GM21367 (cell line): Measurements from ENCODE around the gene CDC42EP1.
"Not testable (repeated sequence)": the region's sequence is repeated elsewhere in the genome, so short reads cannot be mapped to it uniquely, and the experiment has no call there.

ENCODE experiments used
- ATAC-seq: cut with Tn5 transposase; IDR thresholded peaks from one replicate; pipeline ENCODE4 v1.9.1; 2021; ENCODE audit not compliant: unreplicated experiment

Gene CDC42EP1

DNA sequence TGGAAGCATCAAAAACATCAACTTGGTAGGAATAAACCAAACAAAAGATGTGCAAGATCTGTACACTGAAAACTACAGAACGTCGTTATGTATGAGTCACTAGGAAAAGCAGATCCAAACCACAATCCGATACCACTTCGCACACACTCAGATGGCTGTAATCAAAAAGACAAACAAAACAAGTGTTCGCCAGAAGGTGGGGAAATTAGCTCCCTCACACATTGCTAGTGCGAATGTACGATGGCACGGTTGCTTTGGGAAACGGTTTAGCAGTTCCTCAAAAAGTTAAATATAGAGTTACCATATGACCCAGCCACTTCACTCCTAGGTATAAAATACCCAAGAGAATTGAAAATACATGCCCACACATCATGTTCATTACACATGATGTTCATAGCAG, 26.3 kb upstream of the CDC42EP1 start:
- no peak for ATAC-seq

GRCh38 chr22:37534445-37534844, 25.8 kb upstream of the CDC42EP1 start:
- ATAC-seq, result no peak

GRCh38 chr22:37535159-37535558, 25.1 kb upstream of the CDC42EP1 start:
- ATAC-seq, result no peak

DNA sequence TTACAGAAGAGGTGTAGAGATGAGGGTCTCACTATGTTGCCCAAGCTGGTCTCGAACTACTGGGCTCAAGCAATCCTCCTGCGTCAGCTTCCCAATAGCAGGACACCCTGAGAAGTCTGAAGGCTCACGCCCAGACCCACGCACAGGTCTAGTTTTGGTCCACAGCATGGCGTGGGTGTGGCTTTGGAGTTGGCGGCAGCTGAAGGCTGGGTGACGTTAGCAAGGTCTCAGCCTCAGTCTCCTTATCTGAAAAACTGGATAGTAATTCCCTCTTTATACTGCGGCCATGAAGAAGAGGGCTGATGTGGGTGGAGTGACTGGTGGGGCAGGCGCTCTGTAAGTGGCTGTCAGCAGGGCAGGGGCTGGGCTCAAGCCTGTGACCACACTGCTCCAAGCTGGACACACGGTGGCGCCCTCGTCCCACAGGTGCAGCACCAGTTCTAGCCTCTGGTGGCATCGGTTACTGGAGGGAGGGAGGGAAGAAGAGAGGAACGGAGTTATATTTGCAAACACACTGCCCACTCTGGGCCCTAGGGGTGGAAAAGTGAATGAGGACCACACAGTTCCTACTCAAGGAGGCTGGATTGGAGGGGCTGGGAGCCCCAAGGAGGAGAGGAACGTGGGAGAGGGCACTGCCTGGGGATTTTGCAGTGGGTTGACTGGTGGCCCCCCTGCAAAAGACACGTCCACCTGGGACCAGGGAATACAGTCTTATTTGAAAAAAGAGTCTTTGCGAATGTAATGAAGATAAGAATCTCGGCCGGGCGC, 21.5 kb upstream of the CDC42EP1 start:
- peak; percentile 66 for ATAC-seq

GRCh38 chr22:37539790-37540189, 20.5 kb upstream of the CDC42EP1 start:
- not testable (repeated sequence) for ATAC-seq

DNA sequence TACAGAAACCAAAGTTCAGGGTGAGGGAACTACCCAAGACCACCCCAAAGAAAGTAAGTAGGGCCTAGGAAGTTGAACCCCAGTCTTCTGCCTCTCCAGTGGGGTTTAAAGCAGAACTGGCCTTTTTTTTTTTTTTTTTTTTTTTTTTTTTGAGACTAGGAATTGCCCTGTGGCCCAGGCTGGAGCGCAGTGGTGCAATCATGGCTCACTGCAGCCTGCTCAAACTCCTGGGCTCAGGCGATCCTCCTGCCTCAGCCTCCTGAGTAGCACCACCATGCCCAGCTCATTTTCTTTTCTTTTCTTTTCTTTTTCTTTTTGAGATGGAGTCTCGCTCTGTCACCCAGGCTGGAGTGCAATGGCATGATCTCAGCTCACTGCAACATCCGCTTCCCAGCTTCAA, 17.9 kb upstream of the CDC42EP1 start:
- not testable (repeated sequence) for ATAC-seq

- ATAC-seq, result no peak
Measured at GRCh38 chr22:37542959-37543358, 17.3 kb upstream of the CDC42EP1 start.

DNA sequence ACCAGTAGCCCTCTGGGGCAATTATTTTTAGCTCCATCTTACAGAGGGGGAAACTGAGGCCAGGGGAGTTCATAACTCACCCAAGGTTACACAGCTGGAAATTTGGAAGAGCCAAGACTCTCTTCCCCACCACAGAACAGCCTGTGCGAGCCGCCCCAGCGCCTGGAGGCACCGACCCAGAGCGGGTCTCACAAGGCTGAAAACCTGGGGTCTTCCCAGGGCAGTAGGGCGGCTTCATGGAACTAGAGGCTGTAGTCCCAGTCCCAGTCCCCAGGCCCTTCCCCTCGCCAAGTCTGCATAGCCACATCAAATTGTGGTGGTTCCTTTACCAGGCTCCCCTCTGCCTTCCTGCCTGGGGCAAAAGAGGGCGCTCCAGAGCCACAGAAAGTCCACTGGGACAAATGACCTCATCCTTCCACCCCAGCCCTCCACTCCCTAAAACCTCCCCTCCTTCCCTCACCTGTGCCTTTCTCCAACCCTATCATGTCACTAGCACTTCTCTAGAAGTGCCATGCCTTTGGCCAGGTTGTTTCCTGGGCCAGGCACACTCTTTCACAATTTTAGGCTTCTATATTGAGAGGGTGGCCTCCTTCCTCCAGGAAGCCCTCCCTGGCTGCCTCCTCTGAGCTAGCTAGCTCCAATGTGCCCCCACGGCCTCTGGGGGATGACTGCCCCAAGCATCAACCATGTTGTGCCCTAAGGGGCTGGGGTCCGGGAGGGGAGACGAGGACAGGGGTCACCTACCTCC, 15.2 kb upstream of the CDC42EP1 start:
- ATAC-seq, result no peak

GRCh38 chr22:37545703-37546436, 14.4 kb upstream of the CDC42EP1 start:
- no peak for ATAC-seq

DNA sequence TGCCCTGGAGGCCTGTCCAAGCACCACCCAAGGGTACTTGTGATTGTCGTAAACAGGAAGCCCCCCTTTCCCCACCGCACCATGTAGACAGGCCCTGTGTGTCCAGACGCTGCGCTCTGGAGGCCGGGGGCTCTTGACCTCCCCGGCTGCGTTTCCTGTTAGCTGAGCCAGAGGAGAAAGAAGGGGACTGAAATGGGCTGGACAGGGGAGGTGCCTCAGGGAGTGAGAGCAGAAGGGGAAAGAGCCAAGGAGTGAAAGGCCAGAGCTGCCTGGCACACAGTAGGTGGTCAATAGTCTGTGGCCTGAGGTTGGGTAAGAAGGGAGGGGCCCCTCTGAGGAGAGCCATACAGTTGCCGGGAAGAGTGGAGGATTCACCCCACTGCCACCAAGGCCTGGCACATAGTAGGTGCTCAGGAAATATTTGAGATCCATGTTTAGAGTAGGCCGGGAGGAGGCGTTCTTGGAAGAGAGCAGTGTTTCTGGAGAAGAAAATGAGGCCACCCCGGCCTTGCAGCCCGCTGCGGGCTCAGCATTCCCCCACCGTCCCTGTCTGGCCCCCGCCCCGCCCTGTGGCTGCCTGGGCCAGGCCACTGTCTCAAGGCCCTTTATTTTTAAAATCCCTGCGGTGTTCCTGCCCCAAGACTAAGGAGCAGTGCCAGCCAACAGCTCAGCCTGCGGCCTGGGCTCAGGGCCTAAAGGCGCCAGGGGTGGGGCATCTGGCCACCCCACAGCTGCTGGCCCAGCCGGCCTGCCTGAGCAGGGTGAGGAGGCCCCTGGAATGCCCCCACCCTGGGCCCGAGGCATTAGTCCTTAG, 13.6 kb upstream of the CDC42EP1 start:
- ATAC-seq, result no peak

GRCh38 chr22:37547251-37547741, 13.0 kb upstream of the CDC42EP1 start:
- no peak for ATAC-seq

DNA sequence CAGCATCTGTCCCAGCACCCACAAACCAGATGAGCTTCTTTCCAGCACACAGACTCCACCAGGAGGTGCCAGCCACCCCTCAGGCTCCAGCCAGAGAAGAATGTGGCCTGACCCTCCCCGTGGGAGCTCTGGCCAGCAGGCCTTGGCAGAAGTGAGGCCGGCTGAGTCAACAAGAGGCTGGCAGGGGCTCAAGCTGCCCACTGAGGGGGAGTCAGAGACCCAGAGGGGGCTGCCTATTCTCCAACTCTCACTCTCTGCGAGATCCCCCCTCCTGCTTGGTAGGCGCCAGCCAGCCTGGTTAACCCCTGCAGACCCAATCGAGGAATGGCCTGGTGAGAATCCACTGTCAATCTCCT, 10.6 kb upstream of the CDC42EP1 start:
- no peak for ATAC-seq

- ATAC-seq, result not testable (repeated sequence)
Measured at GRCh38 chr22:37550921-37551320, 9.4 kb upstream of the CDC42EP1 start.

DNA sequence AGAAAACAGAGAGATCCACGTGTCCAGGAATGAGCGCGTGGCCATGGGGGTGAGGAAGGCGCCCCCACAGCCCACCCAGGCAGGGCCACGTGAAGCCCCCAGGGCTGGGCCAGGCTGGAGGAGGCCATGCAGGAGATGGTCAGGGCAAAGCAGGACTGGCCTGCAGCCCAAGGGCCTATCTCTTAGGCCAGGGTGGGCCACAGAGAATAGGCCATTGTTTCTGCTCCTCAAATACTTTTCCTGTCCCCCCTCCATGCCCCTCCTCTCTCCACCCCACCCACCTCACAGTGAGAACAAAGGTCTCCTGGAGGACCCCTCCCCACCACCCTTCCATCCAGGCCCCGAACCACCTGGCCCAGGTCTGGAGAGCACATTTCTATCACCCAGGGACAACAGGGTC, 8.3 kb upstream of the CDC42EP1 start:
- no peak for ATAC-seq

- no peak for ATAC-seq
Measured at GRCh38 chr22:37552524-37553163, 7.6 kb upstream of the CDC42EP1 start.

GRCh38 chr22:37553725-37554124, 6.6 kb upstream of the CDC42EP1 start:
- ATAC-seq, result no peak

- ATAC-seq, result no peak
Measured at GRCh38 chr22:37555029-37555428, 5.3 kb upstream of the CDC42EP1 start.

DNA sequence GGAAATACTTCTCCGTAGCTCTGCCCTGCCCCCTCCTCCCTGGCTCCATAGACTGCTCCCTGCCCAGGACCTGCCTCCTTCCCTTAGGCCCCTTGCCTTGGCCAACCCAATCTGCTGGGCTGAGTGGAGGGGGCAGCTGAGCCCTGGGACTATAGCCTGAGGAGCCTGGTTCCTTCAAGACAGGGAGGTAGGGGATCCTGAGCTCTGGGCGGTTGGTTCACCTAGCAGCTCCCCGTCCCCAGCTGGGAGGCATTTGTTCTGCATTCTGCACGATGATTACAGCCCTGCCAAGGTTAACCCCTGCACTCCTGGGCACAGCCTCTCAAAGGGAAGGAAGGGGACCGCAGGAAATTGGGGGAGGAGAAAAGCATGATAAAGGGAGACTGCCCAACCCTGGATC, 3.6 kb upstream of the CDC42EP1 start:
- ATAC-seq, result no peak

GRCh38 chr22:37557321-37558001, 2.8 kb upstream of the CDC42EP1 start:
- ATAC-seq, result no peak

- no peak for ATAC-seq
Measured at GRCh38 chr22:37558815-37559214, 1.5 kb upstream of the CDC42EP1 start.
